Measurements from ENCODE around the gene DYSF. TPM values are rescaled to one million over a fixed set of nuclear protein-coding genes. Genes with fewer than 3 reads are reported as not detected.

The DYSF gene
- total RNA-seq, 4 donors from 2014 or later = 2.6 to 20.7 (median 12.7) TPM

GRCh38 chr2:71535526-71535925, 82.2 kb downstream of the DYSF start:
- DNase-seq = no peak
- no peak overlapping the region for H3K27ac ChIP-seq
- H3K9me3 ChIP-seq = no peaks in the 10 kb centered on the region
- H3K4me3 ChIP-seq = no peak overlapping the region
- no peak for TF ChIP-seq CTCF (IDR thresholded peaks at IDR 0.05)
- no peak for TF ChIP-seq POLR2A (IDR thresholded peaks at IDR 0.05)
- H3K4me1 ChIP-seq = no peaks in the 10 kb centered on the region
- no peaks in the 10 kb centered on the region for H3K36me3 ChIP-seq
- intact Hi-C loops (cut with DNase I; ENCODE audit: low total_unique reads) = no loop called here
- H3K27me3 ChIP-seq = no peaks in the 10 kb centered on the region

GRCh38 chr2:71536226-71536671, 82.9 kb downstream of the DYSF start:
- intact Hi-C loops (cut with DNase I; ENCODE audit: low total_unique reads) = no loop called here
- Histone ChIP-seq H3K4me1 (no peaks in the 10 kb centered on the region), H3K27me3 (no peaks in the 10 kb centered on the region), H3K4me3 (no peak overlapping the region), H3K36me3 (no peaks in the 10 kb centered on the region), H3K27ac (no peak overlapping the region), H3K9me3 (no peaks in the 10 kb centered on the region)
- peak in 1 of 2 donors; percentile 6 for DNase-seq
- TF ChIP-seq CTCF (IDR thresholded peaks at IDR 0.05) (no peak), POLR2A (IDR thresholded peaks at IDR 0.05) (no peak)

- Histone ChIP-seq H3K4me3 (no peak overlapping the region), H3K36me3 (no peaks in the 10 kb centered on the region), H3K9me3 (no peaks in the 10 kb centered on the region), H3K27me3 (no peaks in the 10 kb centered on the region), H3K27ac (no peak overlapping the region), H3K4me1 (no peaks in the 10 kb centered on the region)
- DNase-seq = peak in 1 of 2 donors; percentile 4
- intact Hi-C loops (cut with DNase I; ENCODE audit: low total_unique reads) = no loop called here
- TF ChIP-seq CTCF (IDR thresholded peaks at IDR 0.05) (no peak), POLR2A (IDR thresholded peaks at IDR 0.05) (no peak)
These were observed 84.9 kb downstream of the DYSF start for GRCh38 chr2:71538241-71538640.

- H3K27ac ChIP-seq = no peak overlapping the region
- intact Hi-C loops (cut with DNase I; ENCODE audit: low total_unique reads) = no loop called here
- no peak overlapping the region for H3K4me3 ChIP-seq
- H3K9me3 ChIP-seq = no peaks in the 10 kb centered on the region
- peak in 1 of 2 donors; percentile 3 for DNase-seq
- no peaks in the 10 kb centered on the region for H3K4me1 ChIP-seq
- TF ChIP-seq CTCF (IDR thresholded peaks at IDR 0.05) (no peak), POLR2A (IDR thresholded peaks at IDR 0.05) (no peak)
- H3K36me3 ChIP-seq = no peaks in the 10 kb centered on the region
- H3K27me3 ChIP-seq = no peaks in the 10 kb centered on the region
These were observed 85.4 kb downstream of the DYSF start for GRCh38 chr2:71538656-71539265.

- TF ChIP-seq CTCF (IDR thresholded peaks at IDR 0.05) (no peak), POLR2A (IDR thresholded peaks at IDR 0.05) (no peak)
- Histone ChIP-seq H3K4me1 (no peaks in the 10 kb centered on the region), H3K9me3 (no peaks in the 10 kb centered on the region), H3K36me3 (no peaks in the 10 kb centered on the region), H3K27ac (no peak overlapping the region), H3K4me3 (no peak overlapping the region), H3K27me3 (no peaks in the 10 kb centered on the region)
- intact Hi-C loops (cut with DNase I; ENCODE audit: low total_unique reads) = no loop called here
- DNase-seq = no peak
These were observed 87.5 kb downstream of the DYSF start for GRCh38 chr2:71540818-71541217.
